Measurements from ENCODE around the gene CDIP1.

The CDIP1 gene

DNA sequence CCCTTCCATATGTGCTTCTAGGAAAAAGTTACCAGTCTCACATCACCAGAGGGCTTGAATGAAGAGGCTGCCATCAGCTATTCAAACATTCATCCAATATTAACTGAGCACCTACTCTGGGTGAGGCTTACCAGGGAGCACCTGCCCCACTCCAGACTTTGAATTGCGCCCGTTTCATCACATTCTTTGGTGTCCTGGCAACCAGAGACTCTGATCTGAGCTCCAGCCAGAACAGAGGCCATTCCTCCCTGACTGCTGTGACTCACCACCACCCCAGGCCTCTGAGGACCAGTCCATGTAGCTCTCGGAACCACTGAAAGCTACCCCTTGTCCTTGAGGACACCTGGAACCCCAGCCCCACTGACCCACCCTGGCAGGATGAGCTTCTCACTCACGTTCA, 17.5 kb upstream of the CDIP1 start, which contains the start of gene C16orf96:
Gene C16orf96 (plus strand): TSS at position 229 of the 400 bp plus-strand sequence. CDS start 150 bp downstream, at position 379.
- no peak within 1 kb of the TSS for H2BK120ac ChIP-seq (ENCODE audit: insufficient read depth, low read length, poor library complexity)
- H3K9me3 ChIP-seq (ENCODE audit: insufficient read depth, low read depth, low read length), result peaks cover 2% of the 10 kb centered on the region
- no peaks in the 10 kb centered on the region for H3K79me1 ChIP-seq (ENCODE audit: low read length)
- no peak within 1 kb of the TSS for H3K4me2 ChIP-seq (ENCODE audit: low read length)
- no peak within 1 kb of the TSS for H3K27ac ChIP-seq (ENCODE audit: low read depth, low read length)
- no peak within 1 kb of the TSS for H2AFZ ChIP-seq (ENCODE audit: insufficient read depth, low read length, poor library complexity)
- no peak within 1 kb of the TSS for H4K91ac ChIP-seq (ENCODE audit: low read depth, low read length)
- H3K79me2 ChIP-seq (ENCODE audit: control insufficient read depth, insufficient read depth, low read length, poor library complexity), result no peaks in the 10 kb centered on the region
- no peaks in the 10 kb centered on the region for H3K27me3 ChIP-seq (ENCODE audit: insufficient read depth, low read length)
- no peak within 1 kb of the TSS for H2BK12ac ChIP-seq (ENCODE audit: low read length)
- H3K36me3 ChIP-seq (ENCODE audit: control insufficient read depth in 1 of 2, insufficient read depth in 2 of 2, low read length in 2 of 2), result no peaks in the 10 kb centered on the region
- WGBS (ENCODE audit: extremely low coverage, insufficient coverage, insufficient read length), result no CpG with 5 or more reads among the region's 4 CpGs
- H3K23ac ChIP-seq (ENCODE audit: low read length), result no peak within 1 kb of the TSS
- H3K18ac ChIP-seq (ENCODE audit: low read length), result no peak within 1 kb of the TSS
- H2AK5ac ChIP-seq (ENCODE audit: low read length), result no peak within 1 kb of the TSS
- H3K4ac ChIP-seq (ENCODE audit: low read depth, low read length), result no peak within 1 kb of the TSS
- no peak within 1 kb of the TSS for H4K12ac ChIP-seq (ENCODE audit: low read depth, low read length)
- no peak for DNase-seq
- no peak within 1 kb of the TSS for H3K4me3 ChIP-seq (ENCODE audit: low read depth, low read length)
- H3K9ac ChIP-seq (ENCODE audit: low read length), result no peak within 1 kb of the TSS
- H2BK5ac ChIP-seq (ENCODE audit: low read depth, low read length, poor library complexity), result no peak within 1 kb of the TSS
- H3K4me1 ChIP-seq (ENCODE audit: control insufficient read depth in 1 of 2, insufficient read depth in 2 of 2, low read length in 2 of 2), result no peaks in the 10 kb centered on the region
- no peak within 1 kb of the TSS for H4K8ac ChIP-seq (ENCODE audit: low read depth, low read length)
- H3K14ac ChIP-seq (ENCODE audit: low read length), result no peak within 1 kb of the TSS

DNA sequence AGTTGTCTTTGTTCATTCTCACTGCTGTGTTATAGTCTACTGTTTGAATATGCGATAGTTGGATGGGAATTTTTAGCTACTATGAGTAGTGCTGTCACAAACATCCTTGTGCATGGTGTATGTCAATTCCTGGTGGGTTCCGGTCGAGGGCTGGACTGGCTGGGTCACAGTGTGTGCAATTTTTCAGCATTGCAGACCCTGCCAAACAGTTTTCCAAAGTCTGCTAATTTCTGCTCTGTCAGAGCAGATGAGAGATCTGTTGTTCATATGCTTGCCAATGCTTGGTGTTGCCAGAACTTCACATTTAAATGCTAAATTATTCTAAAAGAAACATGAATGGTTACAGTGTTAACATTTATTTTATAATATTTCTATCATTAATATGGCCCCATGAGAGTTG, 14.0 kb upstream of the CDIP1 start:
- no peak overlapping the region for H2BK12ac ChIP-seq (ENCODE audit: low read length)
- no peak overlapping the region for H4K8ac ChIP-seq (ENCODE audit: low read depth, low read length)
- H4K12ac ChIP-seq (ENCODE audit: low read depth, low read length), result no peak overlapping the region
- no peak overlapping the region for H3K4me2 ChIP-seq (ENCODE audit: low read length)
- H4K91ac ChIP-seq (ENCODE audit: low read depth, low read length), result no peak overlapping the region
- H3K79me1 ChIP-seq (ENCODE audit: low read length), result no peaks in the 10 kb centered on the region
- WGBS (ENCODE audit: extremely low coverage, insufficient coverage, insufficient read length), result no CpG with 5 or more reads among the region's 3 CpGs
- H3K9ac ChIP-seq (ENCODE audit: low read length), result no peak overlapping the region
- no peak overlapping the region for H3K4ac ChIP-seq (ENCODE audit: low read depth, low read length)
- no peaks in the 10 kb centered on the region for H3K36me3 ChIP-seq (ENCODE audit: control insufficient read depth in 1 of 2, insufficient read depth in 2 of 2, low read length in 2 of 2)
- H3K9me3 ChIP-seq (ENCODE audit: insufficient read depth, low read depth, low read length), result no peaks in the 10 kb centered on the region
- H3K18ac ChIP-seq (ENCODE audit: low read length), result no peak overlapping the region
- H2AK5ac ChIP-seq (ENCODE audit: low read length), result no peak overlapping the region
- H3K27me3 ChIP-seq (ENCODE audit: insufficient read depth, low read length), result no peaks in the 10 kb centered on the region
- no peak overlapping the region for H2BK120ac ChIP-seq (ENCODE audit: insufficient read depth, low read length, poor library complexity)
- no peaks in the 10 kb centered on the region for H3K79me2 ChIP-seq (ENCODE audit: control insufficient read depth, insufficient read depth, low read length, poor library complexity)
- no peak overlapping the region for H3K4me3 ChIP-seq (ENCODE audit: low read depth, low read length)
- H3K23ac ChIP-seq (ENCODE audit: low read length), result no peak overlapping the region
- no peak overlapping the region for H3K14ac ChIP-seq (ENCODE audit: low read length)
- H2BK5ac ChIP-seq (ENCODE audit: low read depth, low read length, poor library complexity), result no peak overlapping the region
- no peak for DNase-seq
- no peak overlapping the region for H3K27ac ChIP-seq (ENCODE audit: low read depth, low read length)
- no peak overlapping the region for H2AFZ ChIP-seq (ENCODE audit: insufficient read depth, low read length, poor library complexity)
- no peaks in the 10 kb centered on the region for H3K4me1 ChIP-seq (ENCODE audit: control insufficient read depth in 1 of 2, insufficient read depth in 2 of 2, low read length in 2 of 2)

DNA sequence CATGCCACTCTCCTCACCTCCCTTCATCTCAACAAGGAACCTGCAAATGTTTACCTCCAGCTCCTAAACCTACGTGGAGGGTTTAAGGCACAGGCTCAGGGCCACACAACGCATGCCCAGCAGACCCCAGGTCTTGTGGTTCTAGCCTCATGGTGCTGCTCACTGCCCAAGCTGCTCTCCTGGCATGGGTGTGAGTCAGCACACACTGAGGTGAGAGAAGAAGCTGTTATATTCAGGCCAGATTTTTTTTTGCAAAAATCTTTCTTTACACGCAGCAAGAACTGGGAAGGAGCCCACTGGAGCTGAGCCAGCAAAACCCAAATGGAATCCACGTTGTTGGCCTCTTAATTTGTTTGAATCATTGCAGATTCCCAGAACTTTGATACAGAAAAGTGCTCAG, 12.0 kb upstream of the CDIP1 start:
- H4K8ac ChIP-seq (ENCODE audit: low read depth, low read length), result no peak overlapping the region
- H4K91ac ChIP-seq (ENCODE audit: low read depth, low read length), result no peak overlapping the region
- no peaks in the 10 kb centered on the region for H3K9me3 ChIP-seq (ENCODE audit: insufficient read depth, low read depth, low read length)
- H2BK120ac ChIP-seq (ENCODE audit: insufficient read depth, low read length, poor library complexity), result no peak overlapping the region
- no peak for DNase-seq
- WGBS (ENCODE audit: extremely low coverage, insufficient coverage, insufficient read length), result no CpG with 5 or more reads among the region's 4 CpGs
- H3K27ac ChIP-seq (ENCODE audit: low read depth, low read length), result no peak overlapping the region
- H3K9ac ChIP-seq (ENCODE audit: low read length), result no peak overlapping the region
- H2BK12ac ChIP-seq (ENCODE audit: low read length), result no peak overlapping the region
- no peaks in the 10 kb centered on the region for H3K27me3 ChIP-seq (ENCODE audit: insufficient read depth, low read length)
- no peaks in the 10 kb centered on the region for H3K4me1 ChIP-seq (ENCODE audit: control insufficient read depth in 1 of 2, insufficient read depth in 2 of 2, low read length in 2 of 2)
- no peak overlapping the region for H2AK5ac ChIP-seq (ENCODE audit: low read length)
- H3K79me2 ChIP-seq (ENCODE audit: control insufficient read depth, insufficient read depth, low read length, poor library complexity), result no peaks in the 10 kb centered on the region
- no peak overlapping the region for H2BK5ac ChIP-seq (ENCODE audit: low read depth, low read length, poor library complexity)
- H3K79me1 ChIP-seq (ENCODE audit: low read length), result no peaks in the 10 kb centered on the region
- no peak overlapping the region for H3K23ac ChIP-seq (ENCODE audit: low read length)
- H3K4me3 ChIP-seq (ENCODE audit: low read depth, low read length), result no peak overlapping the region
- no peak overlapping the region for H4K12ac ChIP-seq (ENCODE audit: low read depth, low read length)
- no peak overlapping the region for H3K14ac ChIP-seq (ENCODE audit: low read length)
- H3K18ac ChIP-seq (ENCODE audit: low read length), result no peak overlapping the region
- H3K4me2 ChIP-seq (ENCODE audit: low read length), result no peak overlapping the region
- no peak overlapping the region for H3K4ac ChIP-seq (ENCODE audit: low read depth, low read length)
- no peak overlapping the region for H2AFZ ChIP-seq (ENCODE audit: insufficient read depth, low read length, poor library complexity)
- no peaks in the 10 kb centered on the region for H3K36me3 ChIP-seq (ENCODE audit: control insufficient read depth in 1 of 2, insufficient read depth in 2 of 2, low read length in 2 of 2)

DNA sequence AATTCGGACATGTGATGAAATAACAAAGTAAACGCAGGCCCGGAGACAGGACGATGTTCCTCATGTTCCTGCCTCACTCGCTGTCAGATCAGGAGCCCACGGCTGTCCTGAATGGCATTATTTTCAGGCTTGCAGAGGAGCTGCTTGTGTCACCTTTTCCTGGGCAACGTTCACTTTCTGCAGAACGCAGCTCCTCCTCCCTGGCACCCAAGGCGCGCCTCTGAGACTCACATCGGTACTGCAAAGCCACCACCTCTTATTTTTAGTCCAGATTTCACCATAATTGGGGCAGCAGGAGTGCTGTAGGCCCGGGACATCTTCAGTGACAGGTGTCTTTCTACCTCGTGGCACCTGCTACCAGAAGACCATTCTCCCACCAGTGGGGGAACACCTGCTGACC, 9.6 kb upstream of the CDIP1 start:
- Histone ChIP-seq H3K79me1 (ENCODE audit: low read length) (no peaks in the 10 kb centered on the region), H3K9me3 (ENCODE audit: insufficient read depth, low read depth, low read length) (no peaks in the 10 kb centered on the region), H3K4me1 (ENCODE audit: control insufficient read depth in 1 of 2, insufficient read depth in 2 of 2, low read length in 2 of 2) (no peaks in the 10 kb centered on the region), H3K79me2 (ENCODE audit: control insufficient read depth, insufficient read depth, low read length, poor library complexity) (no peaks in the 10 kb centered on the region), H3K18ac (ENCODE audit: low read length) (no peak overlapping the region), H3K36me3 (ENCODE audit: control insufficient read depth in 1 of 2, insufficient read depth in 2 of 2, low read length in 2 of 2) (no peaks in the 10 kb centered on the region), H3K9ac (ENCODE audit: low read length) (no peak overlapping the region), H2AK5ac (ENCODE audit: low read length) (no peak overlapping the region), H2BK120ac (ENCODE audit: insufficient read depth, low read length, poor library complexity) (no peak overlapping the region), H3K4me3 (ENCODE audit: low read depth, low read length) (no peak overlapping the region), H3K14ac (ENCODE audit: low read length) (no peak overlapping the region), H3K23ac (ENCODE audit: low read length) (no peak overlapping the region), H4K12ac (ENCODE audit: low read depth, low read length) (no peak overlapping the region), H3K27ac (ENCODE audit: low read depth, low read length) (no peak overlapping the region), H4K91ac (ENCODE audit: low read depth, low read length) (no peak overlapping the region), H3K27me3 (ENCODE audit: insufficient read depth, low read length) (no peaks in the 10 kb centered on the region), H2BK12ac (ENCODE audit: low read length) (no peak overlapping the region), H3K4ac (ENCODE audit: low read depth, low read length) (no peak overlapping the region), H3K4me2 (ENCODE audit: low read length) (no peak overlapping the region), H2BK5ac (ENCODE audit: low read depth, low read length, poor library complexity) (no peak overlapping the region), H4K8ac (ENCODE audit: low read depth, low read length) (no peak overlapping the region), H2AFZ (ENCODE audit: insufficient read depth, low read length, poor library complexity) (no peak overlapping the region)
- DNase-seq, result no peak
- WGBS (ENCODE audit: extremely low coverage, insufficient coverage, insufficient read length), result no CpG with 5 or more reads among the region's 13 CpGs
